ENCODE data around the gene DEFB126. TPM values are rescaled to one million over a fixed set of nuclear protein-coding genes. Genes with fewer than 3 reads are reported as not detected.
"Not testable (repeated sequence)": the region's sequence is repeated elsewhere in the genome, so short reads cannot be mapped to it uniquely, and the experiment has no call there.

Gene DEFB126
- not detected for total RNA-seq

GRCh38 chr20:142290-142689, at the start of gene DEFB126:
Gene DEFB126, plus strand, starts transcription at chr20:142590. Its CDS starts 39 bp downstream, at chr20:142629.
- no peak for DNase-seq (ENCODE audit: low spot score in 2 of 2)
- 36 to 63% methylated on average over 1 of the region's 1 CpG for WGBS, 2 donors
- H3K4me3 ChIP-seq (ENCODE audit: low read depth, poor library complexity, severe bottlenecking), result no peak within 1 kb of the TSS
- no peak for TF ChIP-seq CTCF (IDR thresholded peaks at IDR 0.05)
- no peak for TF ChIP-seq POLR2A (IDR thresholded peaks at IDR 0.05)
- intact Hi-C loops (cut with DNase I; ENCODE audit: low total_unique reads), result no loop called here

- intact Hi-C loops (cut with DNase I; ENCODE audit: low total_unique reads), result no loop called here
- no peak for TF ChIP-seq CTCF (IDR thresholded peaks at IDR 0.05)
- TF ChIP-seq POLR2A (IDR thresholded peaks at IDR 0.05), result no peak
- no peak overlapping the region for H3K4me3 ChIP-seq (ENCODE audit: low read depth, poor library complexity, severe bottlenecking)
- DNase-seq (ENCODE audit: low spot score in 2 of 2), result no peak
Observed at GRCh38 chr20:93641-94040, 48.7 kb upstream of the DEFB126 start.

GRCh38 chr20:95215-95614, 47.2 kb upstream of the DEFB126 start:
- no peak for DNase-seq (ENCODE audit: low spot score in 2 of 2)
- TF ChIP-seq CTCF (IDR thresholded peaks at IDR 0.05) (no peak), POLR2A (IDR thresholded peaks at IDR 0.05) (no peak)
- intact Hi-C loops (cut with DNase I; ENCODE audit: low total_unique reads), result no loop called here
- WGBS, 2 donors, result 84 to 87% methylated on average over 4 of the region's 4 CpGs
- no peak overlapping the region for H3K4me3 ChIP-seq (ENCODE audit: low read depth, poor library complexity, severe bottlenecking)

GRCh38 chr20:97691-98090, 44.7 kb upstream of the DEFB126 start:
- DNase-seq (ENCODE audit: low spot score in 2 of 2); H3K4me3 ChIP-seq (ENCODE audit: low read depth, poor library complexity, severe bottlenecking); intact Hi-C loops (cut with DNase I; ENCODE audit: low total_unique reads): not testable (repeated sequence)
- 75 to 81% methylated on average over 5 of the region's 5 CpGs for WGBS, 2 donors

GRCh38 chr20:101975-102374, 40.4 kb upstream of the DEFB126 start:
- DNase-seq (ENCODE audit: low spot score in 2 of 2), result no peak
- intact Hi-C loops (cut with DNase I; ENCODE audit: low total_unique reads), result no loop called here
- H3K4me3 ChIP-seq (ENCODE audit: low read depth, poor library complexity, severe bottlenecking), result no peak overlapping the region
- no peak for TF ChIP-seq POLR2A (IDR thresholded peaks at IDR 0.05)
- no peak for TF ChIP-seq CTCF (IDR thresholded peaks at IDR 0.05)

GRCh38 chr20:103456-103855, 38.9 kb upstream of the DEFB126 start:
- no peak for DNase-seq (ENCODE audit: low spot score in 2 of 2)
- H3K4me3 ChIP-seq (ENCODE audit: low read depth, poor library complexity, severe bottlenecking), result no peak overlapping the region
- TF ChIP-seq POLR2A (IDR thresholded peaks at IDR 0.05) (no peak), CTCF (IDR thresholded peaks at IDR 0.05) (no peak)
- WGBS, 2 donors, result 71 to 87% methylated on average over 3 of the region's 5 CpGs
- intact Hi-C loops (cut with DNase I; ENCODE audit: low total_unique reads), result no loop called here
